Pancreas (tissue), 10 donors: Measurements from ENCODE around the gene ASTN1. TPM values are rescaled to one million over a fixed set of nuclear protein-coding genes. Genes with fewer than 3 reads are reported as not detected.
"Not testable (repeated sequence)": the region's sequence is repeated elsewhere in the genome, so short reads cannot be mapped to it uniquely, and the experiment has no call there.

Source experiments
- ATAC-seq, 4 donors: fragments of 200-7000 bp; cut with Tn5 transposase; one replicate each; pipeline versions ENCODE4 v1.8.0 to v1.9.1; 2020; ENCODE audit warnings: mild to moderate bottlenecking in 4 of 4, moderate library complexity in 4 of 4
- DNase-seq, 6 donors: peaks; one replicate each; pipeline ENCODE4 v3.0.0-alpha.2; 2020
- FAIRE-seq: peaks from 2 replicates; lab custom pipeline; 2012; peaks lifted over from hg19 to GRCh38; lab: Jason Lieb, UNC
- H3K27ac ChIP-seq, 4 donors: fragments of 200-600 bp; sonication (generic); 1 replicate in 3 of 4; 2 replicates in 1 of 4; pipeline versions ENCODE4 v1.5.0 to v1.8.0; 2020
- H3K27me3 ChIP-seq, 4 donors: fragments of 200-600 bp; one replicate each; pipeline ENCODE4 v1.8.0; 2021
- H3K36me3 ChIP-seq, 3 donors: fragments of 200-600 bp; sonication (generic) in 1 of 3; one replicate each; pipeline versions ENCODE4 v1.5.0 to v1.8.0; 2020 to 2021
- H3K4me1 ChIP-seq, 3 donors: fragments of 200-600 bp; one replicate each; pipeline ENCODE4 v1.8.0; 2021
- H3K4me3 ChIP-seq, 4 donors: fragments of 200-600 bp; sonication (generic) in 2 of 4; one replicate each; pipeline versions ENCODE4 v1.5.0 to v1.8.0; 2020 to 2021
- H3K9me3 ChIP-seq, 4 donors: fragments of 200-600 bp; one replicate each; pipeline ENCODE4 v1.8.0; 2021
- WGBS, 2 donors: extraction: QIAGEN DNeasy Blood & Tissue Kit; methylation state at CpG; one replicate each; pipeline ENCODE4 v1.1.7; 2013; 5-methylcytosine and 5-hydroxymethylcytosine counted together
- intact Hi-C, 3 donors: fragments of 100-400 bp; cut with DNase I; formaldehyde crosslinking; loops; one replicate each; pipeline versions ENCODE4 v1.11.1 to v1.14.2; 2022
- polyA plus RNA-seq, 2 donors: library from polyadenylated mRNA; stranded (reverse); fragments of 200-250 nt; gene quantifications; one replicate each; pipeline ENCODE4 v1.2.3, GENCODE V29; 2013
- total RNA-seq, 6 donors: library from RNA; stranded (reverse); fragmentation: NEBNext Ultra II Directional in 4 of 6; extraction: Animal tissue kit (Norgen Biotek cat#: 25700) in 4 of 6; gene quantifications; one replicate each; pipeline versions ENCODE4 v1.2.1 to v1.2.4, GENCODE V29; 2021 to 2023
- TF ChIP-seq, protein P1 (sequence below), 4 donors: fragments of 200-600 bp; sonication (generic) in 3 of 4; IDR thresholded peaks; one replicate each; pipeline versions ENCODE4 v1.5.0 to v1.8.0; 2021; ENCODE audit warnings: antibody characterized with exemption in 4 of 4
- donor health status: healthy with polysubstance abuse.
- donor health status: DM: no; HTN: no; CAD: no; lungs with moderate emphysema.
- donor health status: DM: no; HTN: no; CAD: no.
- donor health status: control.
- donor health status: control.
- donor health status: Bipolar disorder and iron deficiency.
- donor health status: DM: yes; HTN: yes; CAD: no.
- donor health status: DM: no; HTN: no; CAD: no.
- donor health status: DM: no; HTN: no; CAD: no.
- donor health status: DM: yes; HTN: yes; CAD: no.

ASTN1 gene
- total and polyA plus RNA-seq, 8 donors, result 0.11 to 0.77 (median 0.32) TPM

DNA sequence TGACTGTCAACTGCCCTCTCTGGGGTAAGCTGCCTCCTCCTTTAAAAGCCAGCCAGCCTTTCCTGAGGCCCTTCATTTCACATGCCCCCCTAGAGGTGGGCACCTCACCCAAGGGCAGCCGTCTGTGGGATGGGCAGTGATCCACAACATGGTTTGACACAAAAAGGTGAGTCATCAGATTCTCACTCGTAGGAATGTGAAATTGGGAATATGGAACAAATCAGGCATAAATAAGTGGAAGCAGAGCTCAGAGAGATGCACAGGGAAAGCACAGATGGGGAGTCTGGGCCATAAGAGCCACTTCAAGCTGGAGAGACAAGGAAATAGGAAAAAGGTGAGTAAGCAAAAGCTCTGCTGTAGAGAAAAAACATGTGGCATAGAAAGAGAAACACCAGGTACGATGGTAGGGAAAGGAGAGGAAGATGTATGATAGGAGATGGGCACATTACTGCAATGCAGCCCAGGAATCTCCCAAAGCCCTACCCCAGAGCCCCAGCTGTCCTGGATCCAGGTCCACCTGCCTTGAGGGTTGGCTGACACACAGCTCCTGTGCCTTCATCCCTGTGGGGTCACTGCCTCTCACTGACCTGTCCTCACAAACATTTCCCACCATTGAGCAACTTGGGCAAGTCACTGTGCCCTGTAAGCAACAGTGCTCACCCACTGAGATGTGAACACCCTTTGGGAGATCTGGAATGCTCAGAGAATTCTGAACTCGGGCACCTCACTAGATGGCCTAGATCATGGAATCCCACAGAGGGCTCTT lies 86.6 kb downstream of the ASTN1 start:
- intact Hi-C loops, result no loop called here
- ATAC-seq, result no peak
- DNase-seq, result no peak
- Histone ChIP-seq H3K27me3 (no peaks in the 10 kb centered on the region), H3K27ac (no peak overlapping the region), H3K36me3 (no peaks in the 10 kb centered on the region), H3K4me3 (no peak overlapping the region), H3K9me3 (no peaks in the 10 kb centered on the region), H3K4me1 (no peaks in the 10 kb centered on the region)
- TF ChIP-seq, protein P1, sequence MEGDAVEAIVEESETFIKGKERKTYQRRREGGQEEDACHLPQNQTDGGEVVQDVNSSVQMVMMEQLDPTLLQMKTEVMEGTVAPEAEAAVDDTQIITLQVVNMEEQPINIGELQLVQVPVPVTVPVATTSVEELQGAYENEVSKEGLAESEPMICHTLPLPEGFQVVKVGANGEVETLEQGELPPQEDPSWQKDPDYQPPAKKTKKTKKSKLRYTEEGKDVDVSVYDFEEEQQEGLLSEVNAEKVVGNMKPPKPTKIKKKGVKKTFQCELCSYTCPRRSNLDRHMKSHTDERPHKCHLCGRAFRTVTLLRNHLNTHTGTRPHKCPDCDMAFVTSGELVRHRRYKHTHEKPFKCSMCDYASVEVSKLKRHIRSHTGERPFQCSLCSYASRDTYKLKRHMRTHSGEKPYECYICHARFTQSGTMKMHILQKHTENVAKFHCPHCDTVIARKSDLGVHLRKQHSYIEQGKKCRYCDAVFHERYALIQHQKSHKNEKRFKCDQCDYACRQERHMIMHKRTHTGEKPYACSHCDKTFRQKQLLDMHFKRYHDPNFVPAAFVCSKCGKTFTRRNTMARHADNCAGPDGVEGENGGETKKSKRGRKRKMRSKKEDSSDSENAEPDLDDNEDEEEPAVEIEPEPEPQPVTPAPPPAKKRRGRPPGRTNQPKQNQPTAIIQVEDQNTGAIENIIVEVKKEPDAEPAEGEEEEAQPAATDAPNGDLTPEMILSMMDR (IDR thresholded peaks at IDR 0.05), result no peak
- FAIRE-seq, result no peak
- 58 to 67% methylated on average over 4 of the region's 4 CpGs for WGBS, 2 donors

DNA sequence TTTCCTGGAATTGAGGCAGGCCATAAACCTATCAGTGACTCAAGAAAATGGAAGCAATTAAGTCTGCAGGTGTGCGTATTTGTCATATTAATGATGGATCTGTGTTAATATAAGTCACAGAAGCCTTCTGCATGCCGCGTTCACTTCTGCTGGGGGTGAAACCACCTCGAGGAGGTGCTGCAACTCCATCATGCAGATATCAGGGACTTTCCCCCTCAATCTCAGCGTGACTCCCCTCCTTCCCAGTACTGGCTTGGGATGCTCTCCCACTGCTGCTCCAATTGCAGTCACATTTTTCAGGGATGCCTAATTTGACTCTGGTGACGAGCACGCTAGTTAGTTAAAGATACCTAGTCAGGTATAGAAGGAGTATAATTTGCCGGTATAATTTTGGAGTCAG lies 87.5 kb downstream of the ASTN1 start:
- H3K36me3 ChIP-seq, result no peaks in the 10 kb centered on the region
- intact Hi-C loops, result no loop called here
- ATAC-seq (no peak), DNase-seq (no peak), FAIRE-seq (no peak)
- H3K4me3 ChIP-seq, result no peak overlapping the region
- no peaks in the 10 kb centered on the region for H3K9me3 ChIP-seq
- TF ChIP-seq, protein P1 (IDR thresholded peaks at IDR 0.05), result no peak
- WGBS, 2 donors, result 72 to 75% methylated on average over 8 of the region's 8 CpGs
- H3K4me1 ChIP-seq, result no peaks in the 10 kb centered on the region
- H3K27me3 ChIP-seq, result no peaks in the 10 kb centered on the region
- no peak overlapping the region for H3K27ac ChIP-seq

DNA sequence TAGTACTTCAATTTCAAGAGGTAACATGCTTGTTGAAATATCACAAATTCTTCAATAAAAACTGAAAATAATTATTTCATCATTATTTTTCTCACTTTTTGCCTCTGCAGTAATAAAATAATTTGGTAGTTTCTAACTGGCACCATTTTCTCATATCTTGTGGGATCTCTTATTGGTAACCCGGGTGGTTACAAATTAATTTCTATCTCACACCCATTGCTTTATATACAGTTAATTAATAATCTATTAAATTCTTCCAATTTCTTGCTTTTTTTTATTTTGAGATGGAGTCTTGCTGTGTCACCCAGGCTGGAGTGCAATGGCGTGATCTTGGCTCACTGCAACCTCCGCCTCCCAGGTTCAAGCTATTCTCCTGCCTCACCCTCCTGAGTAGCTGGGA lies 89.7 kb downstream of the ASTN1 start:
- H3K27ac ChIP-seq, FAIRE-seq, H3K9me3 ChIP-seq, DNase-seq, ATAC-seq, H3K27me3 ChIP-seq, H3K36me3 ChIP-seq, H3K4me3 ChIP-seq, intact Hi-C loops, H3K4me1 ChIP-seq: not testable (repeated sequence)
- WGBS, 2 donors, result 88 to 92% methylated on average over 3 of the region's 3 CpGs

DNA sequence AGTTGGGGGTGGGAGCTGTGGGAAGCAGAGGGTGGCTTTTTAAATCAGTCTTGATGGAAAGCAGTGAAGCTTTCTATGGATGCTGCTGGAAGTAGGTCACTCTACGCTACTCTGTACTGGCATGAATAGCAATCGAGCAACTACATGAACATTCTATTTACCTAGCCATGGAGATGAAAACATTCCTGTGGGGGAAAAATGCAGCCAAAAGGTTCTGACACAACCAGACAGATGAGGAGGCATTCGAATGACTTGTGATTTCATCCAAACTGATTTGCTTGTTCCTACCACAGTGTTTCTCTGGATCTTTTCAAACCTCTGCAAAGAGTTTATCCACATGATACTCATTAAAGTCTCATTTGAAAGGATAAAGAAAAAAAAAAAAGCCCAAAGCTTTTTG lies 95.0 kb downstream of the ASTN1 start:
- intact Hi-C loops, result no loop called here
- ATAC-seq (no peak), FAIRE-seq (no peak), DNase-seq (no peak)
- TF ChIP-seq, protein P1 (IDR thresholded peaks at IDR 0.05), result no peak
- Histone ChIP-seq H3K27ac (no peak overlapping the region), H3K4me3 (no peak overlapping the region), H3K36me3 (no peaks in the 10 kb centered on the region), H3K4me1 (no peaks in the 10 kb centered on the region), H3K9me3 (no peaks in the 10 kb centered on the region), H3K27me3 (no peaks in the 10 kb centered on the region)
- 31 to 36% methylated on average over 3 of the region's 3 CpGs for WGBS, 2 donors

DNA sequence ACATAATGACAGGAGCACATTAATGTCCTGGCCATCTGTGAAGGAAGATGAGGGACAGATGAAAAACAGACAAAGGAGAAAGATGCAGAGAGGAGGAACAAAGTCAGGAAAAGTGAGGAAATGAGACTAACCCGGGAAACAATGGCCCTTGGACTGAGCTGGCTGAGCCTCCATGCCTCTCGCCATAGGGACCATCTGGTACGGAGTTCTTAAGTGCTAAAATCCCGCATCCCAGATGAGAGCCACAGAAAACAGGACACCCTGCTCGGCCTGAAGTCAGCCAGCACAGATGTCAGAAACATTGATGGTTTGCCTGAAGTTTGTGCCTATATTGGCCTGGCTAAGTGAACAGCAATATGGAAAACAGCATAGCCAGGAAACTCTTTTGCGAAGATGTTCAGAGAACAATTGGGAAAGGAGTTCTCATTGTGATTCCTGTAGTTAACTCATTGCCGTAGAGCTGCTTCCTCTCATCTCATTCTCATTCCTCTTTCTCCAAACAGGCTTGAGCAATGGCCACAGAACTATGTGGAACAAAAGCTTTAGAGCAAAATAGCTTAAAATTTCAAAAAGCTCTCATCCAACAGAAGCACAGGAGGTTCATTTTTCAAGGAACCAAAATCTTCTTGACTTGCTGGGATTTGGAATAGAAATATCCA lies 96.6 kb downstream of the ASTN1 start:
- ATAC-seq, result no peak
- H3K27ac ChIP-seq, result no peak overlapping the region
- DNase-seq, result no peak
- H3K4me3 ChIP-seq, result no peak overlapping the region
- H3K4me1 ChIP-seq, result no peaks in the 10 kb centered on the region
- no peaks in the 10 kb centered on the region for H3K27me3 ChIP-seq
- TF ChIP-seq, protein P1 (IDR thresholded peaks at IDR 0.05), result no peak
- H3K9me3 ChIP-seq, result no peaks in the 10 kb centered on the region
- intact Hi-C loops, result no loop called here
- FAIRE-seq, result no peak
- WGBS, 2 donors, result 76 to 82% methylated on average over 7 of the region's 7 CpGs
- H3K36me3 ChIP-seq, result no peaks in the 10 kb centered on the region
